WTC11 (cell line): ENCODE measurements around the gene DTHD1. TPM values are rescaled to one million over a fixed set of nuclear protein-coding genes. Genes with fewer than 3 reads are reported as not detected.

Experiments used
- ATAC-seq: fragments of 200-7000 bp; cut with Tn5 transposase; 2 replicates; pipeline ENCODE4 v1.10.0; 2021; ENCODE audit warnings: mild to moderate bottlenecking, moderate library complexity
- CTCF ChIA-PET: fragments of 300-600 bp; sonication (Branson Sonifier 250); formaldehyde crosslinking; loops from one replicate; lab custom pipeline; 2021; ENCODE audit warnings: antibody characterized with exemption; lab: Charles Lee
- POLR2A ChIA-PET: fragments of 350-600 bp; sonication (Branson Sonifier 250); formaldehyde crosslinking; loops from one replicate; lab custom pipeline; 2021; ENCODE audit warnings: antibody characterized with exemption; lab: Charles Lee
- DNase-seq: peaks from one replicate; pipeline ENCODE4 v3.0.0; 2021; ENCODE audit warnings: low spot score
- H3K27ac Mint-ChIP-seq: 2 replicates; pipeline ENCODE4 v1.8.0; 2021; ENCODE audit warnings: mixed read lengths
- H3K27me3 Mint-ChIP-seq: 2 replicates; pipeline ENCODE4 v1.8.0; 2021; ENCODE audit warnings: low read depth, mild to moderate bottlenecking, moderate library complexity, mixed read lengths
- H3K36me3 Mint-ChIP-seq: 2 replicates; pipeline ENCODE4 v1.8.0; 2021; ENCODE audit warnings: mixed read lengths
- H3K4me1 Mint-ChIP-seq: 2 replicates; pipeline ENCODE4 v1.8.0; 2022; ENCODE audit warnings: mixed read lengths
- H3K4me3 Mint-ChIP-seq: 2 replicates; pipeline ENCODE4 v1.8.0; 2021; ENCODE audit warnings: mild to moderate bottlenecking, moderate library complexity, mixed read lengths
- H3K9me3 Mint-ChIP-seq: 2 replicates; pipeline ENCODE4 v1.8.0; 2021; ENCODE audit warnings: mixed read lengths
- ARID4B ChIP-seq: sonication (generic); formaldehyde crosslinking; IDR thresholded peaks from 2 replicates; pipeline ENCODE4 v1.8.0; 2023; ENCODE audit warnings: missing genetic modification reagents, mild to moderate bottlenecking, borderline replicate concordance
- CTCF ChIP-seq: fragments of 200-600 bp; IDR thresholded peaks from 2 replicates; pipeline ENCODE4 v1.8.0; 2022; ENCODE audit warnings: antibody characterized with exemption
- E2F4 ChIP-seq: sonication (generic); formaldehyde crosslinking; IDR thresholded peaks from 2 replicates; pipeline ENCODE4 v1.8.1; 2022; ENCODE audit warnings: low read depth, mild to moderate bottlenecking, moderate library complexity, missing genetic modification reagents, borderline replicate concordance
- ELF4 ChIP-seq: sonication (generic); formaldehyde crosslinking; IDR thresholded peaks from 2 replicates; pipeline ENCODE4 v1.8.1; 2022; ENCODE audit warnings: low read depth, mild to moderate bottlenecking, moderate library complexity, missing genetic modification reagents
- ERG ChIP-seq: fragments of 250-450 bp; sonication (Bioruptor Pico); IDR thresholded peaks from 2 replicates; pipeline ENCODE4 v1.8.0; 2021; ENCODE audit warnings: mild to moderate bottlenecking
- FOXK1 ChIP-seq: sonication (generic); formaldehyde crosslinking; IDR thresholded peaks from 2 replicates; pipeline ENCODE4 v1.8.0; 2022; ENCODE audit warnings: mild to moderate bottlenecking, moderate library complexity, missing genetic modification reagents
- FOXP1 ChIP-seq: sonication (generic); formaldehyde crosslinking; IDR thresholded peaks from 2 replicates; pipeline ENCODE4 v1.8.0; 2022; ENCODE audit warnings: missing genetic modification reagents, mild to moderate bottlenecking, moderate library complexity, borderline replicate concordance
- FOXP4 ChIP-seq: sonication (generic); formaldehyde crosslinking; IDR thresholded peaks from 2 replicates; pipeline ENCODE4 v1.8.0; 2022; ENCODE audit warnings: mild to moderate bottlenecking, missing genetic modification reagents
- GTF2I ChIP-seq: fragments of 250-450 bp; sonication (Bioruptor Pico); conservative IDR thresholded peaks from 2 replicates; pipeline ENCODE4 v1.4.0; 2021; ENCODE audit warnings: mild to moderate bottlenecking
- HMGA2 ChIP-seq: fragments of 250-450 bp; sonication (Bioruptor Pico); IDR thresholded peaks from 2 replicates; pipeline ENCODE4 v1.4.0; 2021; ENCODE audit warnings: mild to moderate bottlenecking, moderate library complexity
- NFE2L1 ChIP-seq: sonication (generic); formaldehyde crosslinking; IDR thresholded peaks from 2 replicates; pipeline ENCODE4 v1.8.1; 2023; ENCODE audit warnings: missing genetic modification reagents
- NR1H2 ChIP-seq: sonication (generic); formaldehyde crosslinking; IDR thresholded peaks from 2 replicates; pipeline ENCODE4 v1.9.0; 2021; ENCODE audit warnings: mild to moderate bottlenecking, moderate library complexity, missing genetic modification reagents
- SMAD3 ChIP-seq: sonication (generic); formaldehyde crosslinking; IDR thresholded peaks from 2 replicates; pipeline ENCODE4 v1.8.0; 2022; ENCODE audit warnings: missing genetic modification reagents, mild to moderate bottlenecking, borderline replicate concordance
- ZBTB21 ChIP-seq: sonication (generic); formaldehyde crosslinking; IDR thresholded peaks from 2 replicates; pipeline ENCODE4 v1.8.1; 2023; ENCODE audit warnings: mild to moderate bottlenecking, missing genetic modification reagents, borderline replicate concordance
- ZNF671 ChIP-seq: fragments of 250-450 bp; sonication (Bioruptor Pico); IDR thresholded peaks from 2 replicates; pipeline ENCODE4 v1.8.0; 2021; ENCODE audit warnings: mild to moderate bottlenecking
- total RNA-seq: library from RNA; stranded (reverse); gene quantifications from 3 replicates; pipeline ENCODE4 v1.2.3, GENCODE V29; 2021

The DTHD1 gene
- total RNA-seq, 1 experiment from 2014 or later: not detected

GRCh38 chr4:36323816-36324419 lies 42.5 kb downstream of the DTHD1 start:
- DNase-seq: no peak
- no peaks in the 10 kb centered on the region for H3K27me3 Mint-ChIP-seq
- ChIA-PET CTCF (no interaction called here), POLR2A (no interaction called here)
- no peak overlapping the region for H3K4me3 Mint-ChIP-seq
- no peak overlapping the region for H3K27ac Mint-ChIP-seq
- TF ChIP-seq CTCF: no peak
- TF ChIP-seq HMGA2 (CRISPR knock-in tag): no peak
- TF ChIP-seq NFE2L1 (CRISPR knock-in tag): no peak
- no peak for TF ChIP-seq ARID4B
- no peak for TF ChIP-seq GTF2I
- TF ChIP-seq ERG (CRISPR knock-in tag): no peak
- no peak for TF ChIP-seq ELF4 (CRISPR knock-in tag)
- no peak for TF ChIP-seq ZNF671 (CRISPR knock-in tag)
- TF ChIP-seq FOXK1 (CRISPR knock-in tag): no peak
- no peak for TF ChIP-seq ZBTB21 (CRISPR knock-in tag)
- TF ChIP-seq SMAD3 (CRISPR knock-in tag): no peak
- H3K36me3 Mint-ChIP-seq: no peaks in the 10 kb centered on the region
- H3K9me3 Mint-ChIP-seq: 0 out of 2 replicates have a peak, but pooled peaks cover 2% of the 10 kb centered on the region
- H3K4me1 Mint-ChIP-seq: no peaks in the 10 kb centered on the region
- ATAC-seq: no peak

GRCh38 chr4:36324808-36325207 lies 43.4 kb downstream of the DTHD1 start:
- CTCF ChIA-PET: no interaction called here

More at GRCh38 chr4:36324808-36325207, 43.4 kb downstream of the DTHD1 start:
- H3K4me1 Mint-ChIP-seq: no peaks in the 10 kb centered on the region
- H3K9me3 Mint-ChIP-seq: no peaks in the 10 kb centered on the region
- H3K4me3 Mint-ChIP-seq: no peak overlapping the region
- POLR2A ChIA-PET: no interaction called here
- H3K36me3 Mint-ChIP-seq: no peaks in the 10 kb centered on the region
- H3K27ac Mint-ChIP-seq: no peak overlapping the region
- ATAC-seq (no peak), DNase-seq (no peak)
- no peaks in the 10 kb centered on the region for H3K27me3 Mint-ChIP-seq
- TF ChIP-seq NR1H2 (CRISPR knock-in tag) (no peak), E2F4 (CRISPR knock-in tag) (no peak), FOXP4 (no peak), FOXP1 (no peak)
